ENCODE results near the gene NFE2.

GRCh38 chr12:54251667-54252284 is 49.0 kb downstream of the NFE2 start:
- TF ChIP-seq POLR2A (IDR thresholded peaks at IDR 0.05; ENCODE audit: extremely low read depth, insufficient read length) (no peak), MYC (IDR thresholded peaks at IDR 0.05; ENCODE audit: low read depth, low read length) (no peak)
- TF ChIP-seq, protein P1, sequence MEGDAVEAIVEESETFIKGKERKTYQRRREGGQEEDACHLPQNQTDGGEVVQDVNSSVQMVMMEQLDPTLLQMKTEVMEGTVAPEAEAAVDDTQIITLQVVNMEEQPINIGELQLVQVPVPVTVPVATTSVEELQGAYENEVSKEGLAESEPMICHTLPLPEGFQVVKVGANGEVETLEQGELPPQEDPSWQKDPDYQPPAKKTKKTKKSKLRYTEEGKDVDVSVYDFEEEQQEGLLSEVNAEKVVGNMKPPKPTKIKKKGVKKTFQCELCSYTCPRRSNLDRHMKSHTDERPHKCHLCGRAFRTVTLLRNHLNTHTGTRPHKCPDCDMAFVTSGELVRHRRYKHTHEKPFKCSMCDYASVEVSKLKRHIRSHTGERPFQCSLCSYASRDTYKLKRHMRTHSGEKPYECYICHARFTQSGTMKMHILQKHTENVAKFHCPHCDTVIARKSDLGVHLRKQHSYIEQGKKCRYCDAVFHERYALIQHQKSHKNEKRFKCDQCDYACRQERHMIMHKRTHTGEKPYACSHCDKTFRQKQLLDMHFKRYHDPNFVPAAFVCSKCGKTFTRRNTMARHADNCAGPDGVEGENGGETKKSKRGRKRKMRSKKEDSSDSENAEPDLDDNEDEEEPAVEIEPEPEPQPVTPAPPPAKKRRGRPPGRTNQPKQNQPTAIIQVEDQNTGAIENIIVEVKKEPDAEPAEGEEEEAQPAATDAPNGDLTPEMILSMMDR (IDR thresholded peaks at IDR 0.05; ENCODE audit: low read depth, low read length) = peak; percentile 72
- TF ChIP-seq, protein P2, sequence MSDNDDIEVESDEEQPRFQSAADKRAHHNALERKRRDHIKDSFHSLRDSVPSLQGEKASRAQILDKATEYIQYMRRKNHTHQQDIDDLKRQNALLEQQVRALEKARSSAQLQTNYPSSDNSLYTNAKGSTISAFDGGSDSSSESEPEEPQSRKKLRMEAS (IDR thresholded peaks at IDR 0.05; ENCODE audit: low read depth, low read length) = no peak

Data from NB4 (cell line).